Left lung (tissue), 10 donors: ENCODE results near the gene IRF8. TPM values are rescaled to one million over a fixed set of nuclear protein-coding genes. Genes with fewer than 3 reads are reported as not detected.
A peak's percentile ranks its signal among the peaks of the same experiment; 100 is the strongest.

Experiments
- ATAC-seq: fragments of 200-7000 bp; cut with Tn5 transposase; one replicate; pipeline ENCODE4 v1.9.1; 2020; ENCODE audit warnings: moderate library complexity
- DNase-seq, 4 donors: peaks; one replicate each; pipeline ENCODE4 v3.0.0-alpha.2; 2013 to 2020
- H3K27ac ChIP-seq, 2 donors: fragments of 200-600 bp; sonication (generic) in 1 of 2; one replicate each; pipeline versions ENCODE4 v1.5.0 to v1.8.0; 2020 to 2021
- H3K27me3 ChIP-seq, 2 donors: fragments of 200-600 bp; sonication (generic) in 1 of 2; one replicate each; pipeline versions ENCODE4 v1.5.0 to v1.8.0; 2020 to 2021
- H3K36me3 ChIP-seq, 2 donors: fragments of 200-600 bp; sonication (generic) in 1 of 2; one replicate each; pipeline versions ENCODE4 v1.5.0 to v1.8.0; 2020 to 2021
- H3K4me1 ChIP-seq, 2 donors: fragments of 200-600 bp; one replicate each; pipeline ENCODE4 v1.8.0; 2021
- H3K4me3 ChIP-seq, 2 donors: fragments of 200-600 bp; sonication (generic) in 1 of 2; one replicate each; pipeline versions ENCODE4 v1.5.0 to v1.8.0; 2020 to 2021; ENCODE audit warnings: mild to moderate bottlenecking in 1 of 2
- H3K9me3 ChIP-seq, 2 donors: fragments of 200-600 bp; sonication (generic) in 1 of 2; one replicate each; pipeline versions ENCODE4 v1.5.0 to v1.8.0; 2020 to 2021
- intact Hi-C, 2 donors: fragments of 100-400 bp; cut with DNase I; formaldehyde crosslinking; loops; one replicate each; pipeline versions ENCODE4 v1.11.2 to v1.14.2; 2022
- polyA plus RNA-seq, 6 donors: library from polyadenylated mRNA; unstranded; fragments of 120-200 nt; gene quantifications; one replicate each; pipeline ENCODE4 v1.2.1, GENCODE V29; 2013; ENCODE audit not compliant: insufficient read length in 6 of 6
- total RNA-seq, 2 donors: library from RNA; stranded (reverse); fragmentation: NEBNext Ultra II Directional; extraction: Animal tissue kit (Norgen Biotek cat#: 25700); gene quantifications; one replicate each; pipeline ENCODE4 v1.2.1, GENCODE V29; 2021
- TF ChIP-seq, protein P1 (sequence below), 2 donors: fragments of 200-600 bp; sonication (generic) in 1 of 2; IDR thresholded peaks; one replicate each; pipeline versions ENCODE4 v1.5.0 to v1.8.0; 2021; ENCODE audit warnings: antibody characterized with exemption in 2 of 2
- donor health status: DM: no; HTN: yes; CAD: no.
- donor health status: DM: no; HTN: no; CAD: no.

Gene IRF8
- total and polyA plus RNA-seq, 8 donors: 9.8 to 33.6 (median 15.2) TPM

DNA sequence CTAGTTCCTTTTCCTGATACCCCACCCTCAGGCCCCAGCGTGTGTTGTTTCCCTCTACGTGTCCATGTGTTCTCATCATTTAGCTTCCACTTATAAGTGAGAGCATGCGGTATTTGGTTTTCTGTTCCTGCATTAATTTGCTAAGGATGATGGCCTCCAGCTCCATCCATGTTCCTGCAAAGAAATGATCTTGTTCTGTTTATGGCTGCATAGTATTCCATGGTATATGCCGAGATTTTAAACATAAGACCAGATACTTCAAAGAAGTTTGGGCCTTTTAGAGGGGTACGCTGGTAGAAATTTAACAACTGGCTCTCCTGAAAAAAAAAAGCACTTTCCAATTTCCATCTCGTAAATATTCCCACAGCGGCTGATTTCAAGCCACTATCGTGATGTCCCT lies 59.8 kb downstream of the IRF8 start:
- DNase-seq (no peak), ATAC-seq (no peak)
- Histone ChIP-seq H3K27me3 (peaks cover 0 to 6% of the 10 kb centered on the region in 2 donors), H3K9me3 (no peaks in the 10 kb centered on the region), H3K27ac (no peak overlapping the region), H3K4me1 (peaks cover 0 to 3% of the 10 kb centered on the region in 2 donors), H3K36me3 (no peaks in the 10 kb centered on the region), H3K4me3 (no peak overlapping the region)
- TF ChIP-seq, protein P1, sequence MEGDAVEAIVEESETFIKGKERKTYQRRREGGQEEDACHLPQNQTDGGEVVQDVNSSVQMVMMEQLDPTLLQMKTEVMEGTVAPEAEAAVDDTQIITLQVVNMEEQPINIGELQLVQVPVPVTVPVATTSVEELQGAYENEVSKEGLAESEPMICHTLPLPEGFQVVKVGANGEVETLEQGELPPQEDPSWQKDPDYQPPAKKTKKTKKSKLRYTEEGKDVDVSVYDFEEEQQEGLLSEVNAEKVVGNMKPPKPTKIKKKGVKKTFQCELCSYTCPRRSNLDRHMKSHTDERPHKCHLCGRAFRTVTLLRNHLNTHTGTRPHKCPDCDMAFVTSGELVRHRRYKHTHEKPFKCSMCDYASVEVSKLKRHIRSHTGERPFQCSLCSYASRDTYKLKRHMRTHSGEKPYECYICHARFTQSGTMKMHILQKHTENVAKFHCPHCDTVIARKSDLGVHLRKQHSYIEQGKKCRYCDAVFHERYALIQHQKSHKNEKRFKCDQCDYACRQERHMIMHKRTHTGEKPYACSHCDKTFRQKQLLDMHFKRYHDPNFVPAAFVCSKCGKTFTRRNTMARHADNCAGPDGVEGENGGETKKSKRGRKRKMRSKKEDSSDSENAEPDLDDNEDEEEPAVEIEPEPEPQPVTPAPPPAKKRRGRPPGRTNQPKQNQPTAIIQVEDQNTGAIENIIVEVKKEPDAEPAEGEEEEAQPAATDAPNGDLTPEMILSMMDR (IDR thresholded peaks at IDR 0.05): no peak
- intact Hi-C loops: no loop called here

GRCh38 chr16:85959686-85960085 lies 60.7 kb downstream of the IRF8 start:
- H3K27ac ChIP-seq: no peak overlapping the region
- H3K4me1 ChIP-seq: peaks cover 0 to 8% of the 10 kb centered on the region in 2 donors
- TF ChIP-seq, protein P1 (IDR thresholded peaks at IDR 0.05): no peak
- H3K36me3 ChIP-seq: no peaks in the 10 kb centered on the region
- DNase-seq: no peak
- no peak overlapping the region for H3K4me3 ChIP-seq
- ATAC-seq: no peak
- H3K9me3 ChIP-seq: no peaks in the 10 kb centered on the region
- intact Hi-C loops: no loop called here
- peaks cover 0 to 6% of the 10 kb centered on the region in 2 donors for H3K27me3 ChIP-seq

DNA sequence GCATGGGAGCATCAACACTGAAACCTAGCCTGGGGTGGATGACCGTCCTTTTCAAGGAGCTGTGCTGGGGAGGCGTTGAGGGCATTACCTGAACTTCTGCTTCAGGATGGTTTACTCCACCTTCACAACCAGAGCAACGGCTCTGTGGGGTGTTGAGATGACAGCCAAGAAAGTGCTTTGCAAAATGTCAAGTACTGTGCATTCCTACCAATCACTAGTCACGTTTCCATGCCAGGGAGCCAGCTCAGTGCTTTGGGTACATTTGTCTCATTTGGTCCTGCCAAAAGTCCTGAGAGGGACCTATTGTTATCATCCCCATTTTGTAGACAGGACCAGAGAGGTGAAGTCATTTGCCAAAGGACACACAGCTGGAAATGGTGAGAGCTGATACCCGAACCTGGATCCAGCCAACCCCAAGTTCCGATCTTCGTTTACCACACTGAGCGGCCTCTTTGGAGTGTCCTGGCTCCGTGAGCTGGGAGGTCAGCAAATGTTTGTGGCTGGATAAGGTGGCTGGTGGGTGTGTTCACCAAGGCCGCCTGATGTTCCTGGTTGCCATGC lies 61.6 kb downstream of the IRF8 start:
- ATAC-seq (no peak), DNase-seq (no peak)
- no peaks in the 10 kb centered on the region for H3K9me3 ChIP-seq
- peaks cover 0 to 8% of the 10 kb centered on the region in 2 donors for H3K4me1 ChIP-seq
- TF ChIP-seq, protein P1 (IDR thresholded peaks at IDR 0.05): no peak
- intact Hi-C loops: no loop called here
- no peaks in the 10 kb centered on the region for H3K36me3 ChIP-seq
- peaks cover 0 to 2% of the 10 kb centered on the region in 2 donors for H3K27me3 ChIP-seq
- H3K4me3 ChIP-seq: no peak overlapping the region
- H3K27ac ChIP-seq: no peak overlapping the region

DNA sequence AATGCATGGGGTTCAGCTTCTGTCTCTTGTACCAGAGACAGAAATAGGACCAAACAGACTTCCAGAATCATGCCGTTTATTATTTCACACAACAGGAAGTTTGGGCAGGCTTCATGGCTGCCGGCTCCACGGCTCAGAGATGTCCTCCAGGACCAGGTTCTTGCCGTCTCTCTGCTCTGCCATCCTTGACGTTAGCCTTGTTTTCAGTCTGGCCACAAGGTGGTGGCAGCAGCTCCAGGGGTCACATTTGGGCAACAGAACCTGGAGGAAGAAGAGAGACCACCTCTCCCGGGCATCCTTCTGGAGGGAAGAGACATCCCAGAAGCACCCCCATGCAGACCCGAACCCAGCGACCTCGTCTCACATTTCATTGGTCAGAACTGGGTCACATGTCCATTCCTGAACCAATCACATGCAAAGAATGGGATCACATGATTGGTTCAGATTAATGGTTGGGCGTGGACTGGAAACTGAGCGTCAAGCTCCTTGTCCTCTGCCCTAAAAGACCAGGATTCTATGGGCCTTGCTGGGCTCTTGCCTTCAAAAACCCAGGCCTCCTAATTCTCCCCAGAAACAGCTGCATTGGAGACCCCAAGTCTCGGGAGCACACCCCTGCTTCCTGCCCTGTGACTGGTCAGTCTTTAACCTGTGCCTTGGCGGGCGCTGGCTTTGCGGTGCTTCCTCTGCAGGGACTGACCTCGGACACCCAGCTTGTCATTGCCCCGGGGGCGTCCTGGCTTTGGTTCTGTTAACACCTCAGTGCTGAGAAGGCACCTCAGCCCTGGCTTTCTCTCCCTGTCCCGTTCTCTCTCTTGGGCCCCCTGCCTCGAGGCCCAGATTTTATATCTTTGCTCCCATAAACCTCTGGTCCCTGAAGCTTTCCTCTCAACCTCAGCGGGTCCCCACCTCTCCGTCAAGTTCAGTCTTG lies 63.3 kb downstream of the IRF8 start:
- no peak for DNase-seq
- TF ChIP-seq, protein P1 (IDR thresholded peaks at IDR 0.05): no peak
- no peaks in the 10 kb centered on the region for H3K9me3 ChIP-seq

DNA sequence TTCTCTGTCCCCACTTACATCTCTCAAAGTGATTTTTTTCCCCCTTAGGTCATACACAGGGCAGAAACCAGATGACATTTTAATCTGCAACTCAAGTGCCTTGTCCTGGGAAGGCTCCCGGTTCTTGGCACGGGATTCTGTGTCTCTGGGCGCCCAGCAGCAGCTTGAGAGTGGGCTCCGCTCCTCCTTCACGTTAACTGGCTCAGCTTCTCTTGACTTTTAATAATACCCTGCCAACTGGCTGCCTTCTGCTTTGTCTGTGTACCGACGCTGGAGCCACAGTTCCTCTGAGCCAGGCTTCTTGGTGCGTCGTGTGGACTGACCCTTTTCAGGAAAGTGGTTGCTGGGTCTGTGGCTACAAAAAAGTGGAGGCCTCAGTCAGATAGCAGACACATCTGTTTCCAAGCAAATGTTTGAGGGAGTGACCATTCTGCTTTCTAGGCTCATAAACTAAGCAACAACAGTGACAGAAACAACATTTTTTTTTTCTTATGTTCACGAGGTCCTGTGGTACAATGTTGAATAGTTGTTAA lies 64.9 kb downstream of the IRF8 start:
- Histone ChIP-seq H3K9me3 (no peaks in the 10 kb centered on the region), H3K4me1 (peaks cover 0 to 8% of the 10 kb centered on the region in 2 donors), H3K27me3 (peaks cover 0 to 7% of the 10 kb centered on the region in 2 donors), H3K36me3 (no peaks in the 10 kb centered on the region), H3K4me3 (no peak overlapping the region), H3K27ac (no peak overlapping the region)
- DNase-seq (peak in 2 of 4 donors; percentile 79 to 84), ATAC-seq (peak; percentile 69)
- intact Hi-C loops: no loop called here
- TF ChIP-seq, protein P1 (IDR thresholded peaks at IDR 0.05): no peak

More for the DNA sequence above, 63.3 kb downstream of the IRF8 start:
- peaks cover 0 to 8% of the 10 kb centered on the region in 2 donors for H3K4me1 ChIP-seq
- intact Hi-C loops: no loop called here
- H3K27ac ChIP-seq: no peak overlapping the region
- no peaks in the 10 kb centered on the region for H3K36me3 ChIP-seq
- H3K27me3 ChIP-seq: peaks cover 0 to 2% of the 10 kb centered on the region in 2 donors
- no peak overlapping the region for H3K4me3 ChIP-seq
- ATAC-seq: no peak
